Measurements from ENCODE around the gene ARHGAP25. TPM values are rescaled to one million over a fixed set of nuclear protein-coding genes. Genes with fewer than 3 reads are reported as not detected.
A peak's percentile ranks its signal among the peaks of the same experiment; 100 is the strongest.

Gene ARHGAP25
- total and polyA plus RNA-seq, 2 of the 4 experiments (the other 2 are of a cell fraction) = 0.29 to 0.36 TPM

DNA sequence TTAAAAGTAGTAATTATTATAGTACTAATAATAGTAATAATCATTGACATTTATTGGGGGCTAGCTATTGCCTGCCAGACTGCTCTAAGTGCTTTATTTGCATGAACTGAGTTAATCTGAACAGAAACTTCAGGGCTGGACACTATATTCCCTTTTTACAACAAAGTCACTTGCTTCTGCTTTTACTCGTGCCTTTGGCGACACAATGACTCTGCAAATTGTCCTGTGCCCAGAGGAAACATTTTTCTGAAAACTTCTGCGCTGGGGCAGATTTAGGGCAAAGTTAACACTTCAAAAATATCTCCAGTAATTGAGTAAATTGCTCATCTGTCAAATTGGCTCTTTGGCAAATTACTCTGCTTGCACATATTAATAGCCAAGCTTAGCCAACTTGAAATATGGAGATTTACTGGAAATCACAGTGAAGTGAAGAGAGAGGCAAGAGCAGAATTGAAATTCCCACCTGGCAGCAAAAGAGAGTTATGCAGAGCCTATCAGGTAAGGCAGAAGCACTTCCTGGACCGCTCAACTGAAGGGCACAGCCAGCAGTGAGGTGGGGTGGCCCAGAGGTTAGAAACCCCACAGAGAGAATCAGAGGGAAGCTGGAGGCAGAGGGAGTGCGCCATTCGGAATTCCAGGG lies 100.2 kb downstream of the ARHGAP25 start:
- no peak overlapping the region for H3K14ac ChIP-seq (replicated peaks; ENCODE audit: low read depth, low read length)
- no peaks in the 10 kb centered on the region for H3K79me1 ChIP-seq (ENCODE audit: low read depth in 1 of 2, low read length in 2 of 2)
- H4K20me1 ChIP-seq (ENCODE audit: insufficient read depth, low read length) = no peaks in the 10 kb centered on the region
- H3K4ac ChIP-seq (ENCODE audit: low read depth, low read length) = no peak overlapping the region
- H2BK120ac ChIP-seq (ENCODE audit: low read depth, low read length) = no peak overlapping the region
- in situ Hi-C loops (cut with MboI; ENCODE audit: low sequenced_read_pairs) (no loop called here), dilution Hi-C loops (cut with HindIII; ENCODE audit: low sequenced_read_pairs, unreplicated experiment) (no loop called here), intact Hi-C loops (cut with micrococcal nuclease) (no loop called here)
- DNase-seq = no peak
- peak overlapping the region; percentile 24; the same call in 1 of the 3 replicates for H2BK15ac ChIP-seq (ENCODE audit: low read depth, low read length)
- no peak overlapping the region for H3K27ac ChIP-seq (ENCODE audit: insufficient read depth, low read length)
- 100% methylated on average over 2 of the region's 6 CpGs; no CpG with 5 or more reads in 1 of the 2 experiments for WGBS, 2 experiments (ENCODE audit: extremely low coverage in 2 of 2, insufficient read length in 1 of 2)
- H3K9me1 ChIP-seq (ENCODE audit: insufficient read depth, low read length) = peaks cover 19% of the 10 kb centered on the region
- H3K4me2 ChIP-seq (ENCODE audit: low read depth, low read length) = no peak overlapping the region
- H3K23ac ChIP-seq (ENCODE audit: low read depth, low read length) = no peak overlapping the region
- H2BK5ac ChIP-seq (ENCODE audit: low read depth, low read length, poor library complexity, severe bottlenecking) = no peak overlapping the region
- H2AK9ac ChIP-seq (replicated peaks; ENCODE audit: low read depth, low read length, poor library complexity) = no peak overlapping the region
- no peak overlapping the region for H2AFZ ChIP-seq (replicated peaks; ENCODE audit: low read length, poor library complexity)
- no peak overlapping the region for H3K9ac ChIP-seq (ENCODE audit: low read depth, low read length)
- H3K18ac ChIP-seq (ENCODE audit: low read depth, low read length) = no peak overlapping the region
- H4K5ac ChIP-seq (ENCODE audit: low read depth, low read length) = no peak overlapping the region
- no peak overlapping the region for H3K56ac ChIP-seq (ENCODE audit: extremely low read depth, insufficient read depth, low read length)
- no peak for ATAC-seq (ENCODE audit: low read depth)
- TF ChIP-seq, protein P1, sequence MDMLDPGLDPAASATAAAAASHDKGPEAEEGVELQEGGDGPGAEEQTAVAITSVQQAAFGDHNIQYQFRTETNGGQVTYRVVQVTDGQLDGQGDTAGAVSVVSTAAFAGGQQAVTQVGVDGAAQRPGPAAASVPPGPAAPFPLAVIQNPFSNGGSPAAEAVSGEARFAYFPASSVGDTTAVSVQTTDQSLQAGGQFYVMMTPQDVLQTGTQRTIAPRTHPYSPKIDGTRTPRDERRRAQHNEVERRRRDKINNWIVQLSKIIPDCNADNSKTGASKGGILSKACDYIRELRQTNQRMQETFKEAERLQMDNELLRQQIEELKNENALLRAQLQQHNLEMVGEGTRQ (IDR thresholded peaks at IDR 0.05; ENCODE audit: low read depth, low read length) = no peak
- ChIA-PET CTCF (no interaction called here), POLR2A (ENCODE audit: unreplicated experiment) (no interaction called here)
- H4K91ac ChIP-seq (ENCODE audit: insufficient read depth, low read depth, low read length) = no peak overlapping the region
- H3K36me3 ChIP-seq (ENCODE audit: control insufficient read depth, insufficient read depth, low read length) = no peaks in the 10 kb centered on the region
- no peak overlapping the region for H2BK20ac ChIP-seq (ENCODE audit: low read depth, low read length)
- H4K8ac ChIP-seq (ENCODE audit: low read depth in 2 of 2, low read length in 2 of 2) = no peak overlapping the region
- no peaks in the 10 kb centered on the region for H3K9me3 ChIP-seq (ENCODE audit: control insufficient read depth, insufficient read depth, low read length)
- no peaks in the 10 kb centered on the region for H3K27me3 ChIP-seq (ENCODE audit: control insufficient read depth, insufficient read depth, low read length)
- BruUV-seq (replicated peaks) = no TSS peak
- H3K4me3 ChIP-seq (ENCODE audit: insufficient read depth, low read depth, low read length) = no peak overlapping the region
- peaks cover 15% of the 10 kb centered on the region for H3K4me1 ChIP-seq (ENCODE audit: control insufficient read depth, insufficient read depth, low read length)
- no peak overlapping the region for H2AK5ac ChIP-seq (ENCODE audit: low read depth, low read length)
